ENCODE measurements around the gene SLC24A3.

Gene SLC24A3

GRCh38 chr20:19486446-19486845 is 274.0 kb downstream of the SLC24A3 start:
- 83% methylated on average over 1 of the region's 2 CpGs; no CpG with 5 or more reads in 1 of the 2 experiments for WGBS, 2 experiments (ENCODE audit: insufficient coverage in 2 of 2)
- Histone ChIP-seq H3K4me3 (ENCODE audit: extremely low read depth, insufficient read depth, low read length, poor library complexity, severe bottlenecking) (no peak overlapping the region), H3K27ac (ENCODE audit: low read depth, low read length, severe bottlenecking) (no peak overlapping the region), H3K9me3 (ENCODE audit: control insufficient read depth, low read length) (no peaks in the 10 kb centered on the region), H3K36me3 (ENCODE audit: control insufficient read depth, insufficient read depth, low read length) (no peaks in the 10 kb centered on the region), H3K4me1 (ENCODE audit: control insufficient read depth, insufficient read depth, low read length, poor library complexity, severe bottlenecking) (no peaks in the 10 kb centered on the region)

DNA sequence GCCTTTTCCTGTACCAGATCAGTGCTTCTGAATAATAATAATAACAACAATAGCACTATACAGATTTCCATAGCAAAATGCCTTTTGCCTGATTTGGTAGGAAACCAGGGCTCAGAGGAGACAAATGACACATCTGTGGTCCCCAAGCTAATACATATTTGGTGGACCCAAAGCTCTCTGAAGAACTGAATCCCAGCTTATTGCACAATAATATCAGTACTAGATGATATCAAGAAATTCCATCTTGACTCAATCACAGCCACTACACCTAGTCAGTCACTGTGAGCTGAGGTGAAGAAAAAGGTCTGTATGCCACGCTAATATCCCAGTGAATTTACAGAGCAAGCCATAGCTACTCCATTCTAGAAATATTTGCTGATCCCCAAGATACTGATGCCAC is 275.0 kb downstream of the SLC24A3 start:
- 86% methylated on average over 1 of the region's 1 CpG; no CpG with 5 or more reads in 1 of the 2 experiments for WGBS, 2 experiments (ENCODE audit: insufficient coverage in 2 of 2)
- H3K36me3 ChIP-seq (ENCODE audit: control insufficient read depth, insufficient read depth, low read length), result no peaks in the 10 kb centered on the region
- H3K27ac ChIP-seq (ENCODE audit: low read depth, low read length, severe bottlenecking), result no peak overlapping the region
- no peak overlapping the region for H3K4me3 ChIP-seq (ENCODE audit: extremely low read depth, insufficient read depth, low read length, poor library complexity, severe bottlenecking)
- no peaks in the 10 kb centered on the region for H3K9me3 ChIP-seq (ENCODE audit: control insufficient read depth, low read length)
- no peaks in the 10 kb centered on the region for H3K4me1 ChIP-seq (ENCODE audit: control insufficient read depth, insufficient read depth, low read length, poor library complexity, severe bottlenecking)

DNA sequence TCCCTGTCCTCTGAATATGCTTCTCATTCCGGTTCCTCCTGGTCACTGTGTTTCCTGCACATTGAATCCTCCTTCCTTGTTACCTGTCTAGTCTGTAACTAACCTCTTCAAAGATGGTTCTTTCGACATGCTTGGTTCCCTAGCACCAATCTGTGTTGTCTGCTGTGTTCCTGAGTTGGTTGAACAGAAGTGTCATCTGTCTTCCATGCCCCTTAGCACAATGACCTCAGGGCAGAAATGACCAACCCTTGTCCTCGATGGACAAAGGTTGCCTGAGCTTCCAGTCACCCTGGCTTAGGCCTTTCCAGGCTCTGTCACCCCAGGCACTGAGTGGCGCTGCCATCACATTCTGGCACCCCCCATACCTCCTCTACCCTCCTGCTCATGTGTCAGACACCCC is 278.8 kb downstream of the SLC24A3 start:
- H3K4me1 ChIP-seq (ENCODE audit: control insufficient read depth, insufficient read depth, low read length, poor library complexity, severe bottlenecking), result no peaks in the 10 kb centered on the region
- H3K9me3 ChIP-seq (ENCODE audit: control insufficient read depth, low read length), result no peaks in the 10 kb centered on the region
- no peaks in the 10 kb centered on the region for H3K36me3 ChIP-seq (ENCODE audit: control insufficient read depth, insufficient read depth, low read length)
- H3K27ac ChIP-seq (ENCODE audit: low read depth, low read length, severe bottlenecking), result no peak overlapping the region
- H3K4me3 ChIP-seq (ENCODE audit: extremely low read depth, insufficient read depth, low read length, poor library complexity, severe bottlenecking), result no peak overlapping the region
- 79 to 86% methylated on average over 3 of the region's 4 CpGs for WGBS, 2 experiments (ENCODE audit: insufficient coverage in 2 of 2)

- no peaks in the 10 kb centered on the region for H3K9me3 ChIP-seq (ENCODE audit: control insufficient read depth, low read length)
- no peak overlapping the region for H3K27ac ChIP-seq (ENCODE audit: low read depth, low read length, severe bottlenecking)
- no peak overlapping the region for H3K4me3 ChIP-seq (ENCODE audit: extremely low read depth, insufficient read depth, low read length, poor library complexity, severe bottlenecking)
- H3K36me3 ChIP-seq (ENCODE audit: control insufficient read depth, insufficient read depth, low read length), result no peaks in the 10 kb centered on the region
- H3K4me1 ChIP-seq (ENCODE audit: control insufficient read depth, insufficient read depth, low read length, poor library complexity, severe bottlenecking), result peaks cover 6% of the 10 kb centered on the region
- WGBS, 2 experiments (ENCODE audit: insufficient coverage in 2 of 2), result 87 to 100% methylated on average over 3 of the region's 3 CpGs
Observed at GRCh38 chr20:19492116-19492515, 279.7 kb downstream of the SLC24A3 start.

- WGBS, 2 experiments (ENCODE audit: insufficient coverage in 2 of 2), result 84 to 90% methylated on average over 2 of the region's 6 CpGs
- H3K36me3 ChIP-seq (ENCODE audit: control insufficient read depth, insufficient read depth, low read length), result no peaks in the 10 kb centered on the region
- peaks cover 10% of the 10 kb centered on the region for H3K4me1 ChIP-seq (ENCODE audit: control insufficient read depth, insufficient read depth, low read length, poor library complexity, severe bottlenecking)
- H3K9me3 ChIP-seq (ENCODE audit: control insufficient read depth, low read length), result no peaks in the 10 kb centered on the region
- H3K27ac ChIP-seq (ENCODE audit: low read depth, low read length, severe bottlenecking), result no peak overlapping the region
- no peak overlapping the region for H3K4me3 ChIP-seq (ENCODE audit: extremely low read depth, insufficient read depth, low read length, poor library complexity, severe bottlenecking)
Observed at GRCh38 chr20:19492687-19493336, 280.4 kb downstream of the SLC24A3 start.

DNA sequence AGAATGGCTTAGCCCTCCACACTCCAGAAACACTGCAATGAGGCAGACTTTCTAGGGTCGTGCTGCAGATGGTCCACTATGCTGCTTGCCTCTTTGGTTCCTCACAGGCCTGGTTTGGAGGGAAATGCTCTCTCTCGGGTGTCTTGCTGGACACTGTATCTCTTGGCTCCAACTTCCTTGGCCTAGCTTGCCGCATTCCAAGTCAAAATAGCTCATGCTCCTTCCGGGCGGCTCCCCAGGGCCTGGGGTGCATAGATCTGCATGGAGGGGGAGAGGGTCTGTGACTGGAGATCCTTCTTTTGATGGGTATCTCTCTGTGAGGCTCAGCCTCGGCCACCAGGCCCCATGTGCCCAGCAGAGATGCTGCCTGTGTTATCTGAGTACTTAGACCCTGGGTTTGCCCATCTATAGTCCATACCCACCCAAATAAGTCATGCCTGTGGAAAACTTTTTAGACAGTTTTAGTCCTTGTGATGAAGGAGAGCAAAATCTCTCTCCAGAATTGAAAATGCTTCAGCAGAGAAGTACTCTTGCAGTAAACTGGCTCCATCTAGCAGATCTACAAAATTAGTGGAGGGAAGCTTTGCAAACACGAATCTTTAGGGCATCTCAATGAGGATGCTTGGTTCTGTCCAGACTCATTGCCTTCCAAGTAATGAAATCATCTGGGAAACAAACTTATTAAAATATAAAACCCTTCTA is 281.5 kb downstream of the SLC24A3 start:
- Histone ChIP-seq H3K36me3 (ENCODE audit: control insufficient read depth, insufficient read depth, low read length) (no peaks in the 10 kb centered on the region), H3K9me3 (ENCODE audit: control insufficient read depth, low read length) (no peaks in the 10 kb centered on the region), H3K4me3 (ENCODE audit: extremely low read depth, insufficient read depth, low read length, poor library complexity, severe bottlenecking) (no peak overlapping the region), H3K4me1 (ENCODE audit: control insufficient read depth, insufficient read depth, low read length, poor library complexity, severe bottlenecking) (peaks cover 10% of the 10 kb centered on the region), H3K27ac (ENCODE audit: low read depth, low read length, severe bottlenecking) (no peak overlapping the region)
- 83 to 86% methylated on average over 6 of the region's 7 CpGs for WGBS, 2 experiments (ENCODE audit: insufficient coverage in 2 of 2)

GRCh38 chr20:19495905-19496703 is 283.7 kb downstream of the SLC24A3 start:
- Histone ChIP-seq H3K36me3 (ENCODE audit: control insufficient read depth, insufficient read depth, low read length) (no peaks in the 10 kb centered on the region), H3K9me3 (ENCODE audit: control insufficient read depth, low read length) (no peaks in the 10 kb centered on the region), H3K4me3 (ENCODE audit: extremely low read depth, insufficient read depth, low read length, poor library complexity, severe bottlenecking) (no peak overlapping the region), H3K4me1 (ENCODE audit: control insufficient read depth, insufficient read depth, low read length, poor library complexity, severe bottlenecking) (peaks cover 10% of the 10 kb centered on the region), H3K27ac (ENCODE audit: low read depth, low read length, severe bottlenecking) (no peak overlapping the region)
- WGBS, 2 experiments (ENCODE audit: insufficient coverage in 2 of 2), result 93% methylated on average over 8 to 10 of the region's 12 CpGs

GRCh38 chr20:19497064-19497463 is 284.6 kb downstream of the SLC24A3 start:
- H3K4me1 ChIP-seq (ENCODE audit: control insufficient read depth, insufficient read depth, low read length, poor library complexity, severe bottlenecking), result peaks cover 10% of the 10 kb centered on the region
- H3K4me3 ChIP-seq (ENCODE audit: extremely low read depth, insufficient read depth, low read length, poor library complexity, severe bottlenecking), result no peak overlapping the region
- no peaks in the 10 kb centered on the region for H3K9me3 ChIP-seq (ENCODE audit: control insufficient read depth, low read length)
- WGBS, 2 experiments (ENCODE audit: insufficient coverage in 2 of 2), result 89 to 98% methylated on average over 5 to 6 of the region's 6 CpGs
- H3K27ac ChIP-seq (ENCODE audit: low read depth, low read length, severe bottlenecking), result no peak overlapping the region
- H3K36me3 ChIP-seq (ENCODE audit: control insufficient read depth, insufficient read depth, low read length), result no peaks in the 10 kb centered on the region

GRCh38 chr20:19498756-19499155 is 286.3 kb downstream of the SLC24A3 start:
- no peaks in the 10 kb centered on the region for H3K9me3 ChIP-seq (ENCODE audit: control insufficient read depth, low read length)
- 90 to 98% methylated on average over 4 of the region's 5 CpGs for WGBS, 2 experiments (ENCODE audit: insufficient coverage in 2 of 2)
- no peak overlapping the region for H3K4me3 ChIP-seq (ENCODE audit: extremely low read depth, insufficient read depth, low read length, poor library complexity, severe bottlenecking)
- H3K27ac ChIP-seq (ENCODE audit: low read depth, low read length, severe bottlenecking), result no peak overlapping the region
- no peaks in the 10 kb centered on the region for H3K36me3 ChIP-seq (ENCODE audit: control insufficient read depth, insufficient read depth, low read length)
- peaks cover 10% of the 10 kb centered on the region for H3K4me1 ChIP-seq (ENCODE audit: control insufficient read depth, insufficient read depth, low read length, poor library complexity, severe bottlenecking)

DNA sequence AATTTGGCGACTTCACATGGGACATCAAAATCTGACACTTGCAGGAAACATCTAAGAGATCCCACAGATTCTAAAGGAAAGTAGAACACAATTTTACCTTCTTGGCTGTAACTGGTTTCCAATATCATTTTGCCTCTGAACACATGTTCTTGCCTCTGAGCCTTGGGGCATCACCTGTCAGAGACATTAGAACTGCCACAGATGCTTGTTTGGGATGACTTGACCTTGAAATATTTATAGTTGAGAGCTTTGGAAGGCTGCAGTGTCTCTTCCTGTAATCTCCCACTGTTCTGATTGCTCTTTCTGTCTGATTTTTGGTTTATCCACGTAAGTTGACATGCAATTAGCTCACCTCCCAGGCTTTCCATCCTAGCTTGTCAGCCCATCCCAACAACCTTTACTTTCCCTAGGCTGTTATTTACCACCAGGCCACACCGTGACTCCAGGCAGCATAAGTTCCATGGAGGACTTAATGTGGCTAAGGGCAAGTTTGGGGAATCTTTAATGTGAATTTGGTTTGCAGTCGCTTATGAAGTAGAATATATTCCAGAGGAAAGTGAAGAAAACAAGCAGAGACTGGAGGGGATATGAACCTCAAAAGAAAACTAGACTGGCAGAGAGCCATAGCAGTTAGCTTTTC is 289.2 kb downstream of the SLC24A3 start:
- H3K36me3 ChIP-seq (ENCODE audit: control insufficient read depth, insufficient read depth, low read length), result no peaks in the 10 kb centered on the region
- H3K4me1 ChIP-seq (ENCODE audit: control insufficient read depth, insufficient read depth, low read length, poor library complexity, severe bottlenecking), result peaks cover 9% of the 10 kb centered on the region
- WGBS, 2 experiments (ENCODE audit: insufficient coverage in 2 of 2), result 90 to 94% methylated on average over 3 of the region's 4 CpGs
- H3K27ac ChIP-seq (ENCODE audit: low read depth, low read length, severe bottlenecking), result no peak overlapping the region
- no peak overlapping the region for H3K4me3 ChIP-seq (ENCODE audit: extremely low read depth, insufficient read depth, low read length, poor library complexity, severe bottlenecking)
- H3K9me3 ChIP-seq (ENCODE audit: control insufficient read depth, low read length), result no peaks in the 10 kb centered on the region

All from mesodermal cell (in vitro differentiated cells).